GM12878 (cell line): ENCODE measurements around the gene ZNF282.

Experiments used
- CHD2 ChIP-seq: IDR thresholded peaks from 2 replicates; pipeline ENCODE4 v1.6.1; 2011; ENCODE audit warnings: low read depth, low read length, improper control_type of control experiment, borderline replicate concordance
- CREM ChIP-seq: IDR thresholded peaks from 2 replicates; pipeline ENCODE4 v1.6.1; 2014; ENCODE audit warnings: antibody characterized with exemption, low read depth
- EED ChIP-seq: sonication (generic); IDR thresholded peaks from 2 replicates; pipeline ENCODE4 v1.6.1; 2016; ENCODE audit warnings: antibody characterized with exemption, low read depth
- EZH2 ChIP-seq: IDR thresholded peaks from 2 replicates; pipeline ENCODE4 v1.6.1; 2012; ENCODE audit warnings: low read depth, mild to moderate bottlenecking, control low read depth, inconsistent platforms, low read length, borderline replicate concordance; ENCODE audit not compliant: control insufficient read depth
- JUND ChIP-seq: IDR thresholded peaks from 2 replicates; pipeline ENCODE4 v1.6.1; 2012; ENCODE audit warnings: low read depth, mild to moderate bottlenecking, low read length, improper control_type of control experiment, moderate library complexity
- POLR2AphosphoS5 ChIP-seq: IDR thresholded peaks from 2 replicates; pipeline ENCODE4 v1.6.1; 2011; ENCODE audit warnings: mild to moderate bottlenecking, low read length, inconsistent platforms
- RAD21 ChIP-seq: IDR thresholded peaks from 2 replicates; pipeline ENCODE4 v1.6.1; 2011; ENCODE audit warnings: mild to moderate bottlenecking, low read depth, low read length, moderate library complexity; ENCODE audit not compliant: insufficient read depth
- SP1 ChIP-seq: IDR thresholded peaks from one replicate; pipeline ENCODE4 v1.6.1; 2011; ENCODE audit warnings: low read depth, low read length
- TF ChIP-seq, protein P1 (sequence below), 3 experiments: IDR thresholded peaks in 2 of 3; conservative IDR thresholded peaks in 1 of 3; 2 replicates each; pipeline ENCODE4 v1.5.1; 2011; ENCODE audit warnings: low read depth in 3 of 3, low read length in 3 of 3, mild to moderate bottlenecking in 3 of 3, control low read depth in 2 of 3, moderate library complexity in 2 of 3, inconsistent platforms in 1 of 3, mixed read lengths in 1 of 3; ENCODE audit not compliant: control insufficient read depth in 2 of 3, insufficient read depth in 1 of 3; ENCODE audit errors: extremely low read depth in 1 of 3
- TF ChIP-seq, protein P2 (sequence below): IDR thresholded peaks from 2 replicates; pipeline ENCODE4 v1.6.1; 2012; ENCODE audit warnings: low read depth, low read length, improper control_type of control experiment

DNA sequence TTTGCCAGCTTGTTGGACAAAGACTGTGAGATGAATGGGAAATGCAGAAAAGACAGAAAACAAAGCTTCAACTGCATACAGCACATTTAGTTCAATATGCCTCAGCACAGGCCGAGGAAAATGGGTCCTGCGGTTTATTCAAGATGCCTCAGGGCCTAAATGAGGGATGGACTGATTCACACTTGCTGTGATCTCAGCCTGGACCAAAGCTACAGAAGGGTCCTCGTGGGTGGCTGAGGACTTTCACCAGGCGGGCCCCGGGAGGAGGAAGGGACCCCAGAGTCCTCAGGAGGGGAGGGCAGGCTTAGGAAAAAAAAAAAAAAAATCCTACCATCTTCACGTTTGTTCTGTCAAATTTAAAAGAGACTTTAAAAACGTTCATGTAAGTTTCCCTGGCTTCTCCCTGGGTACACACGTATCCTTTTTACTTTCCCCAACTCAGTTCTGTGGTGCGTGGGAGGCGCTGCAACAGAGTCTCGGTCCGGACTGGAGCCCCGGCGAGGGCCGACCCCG is 66.0 kb downstream of the ZNF282 start:
- TF ChIP-seq EED, result no peak
- no peak for TF ChIP-seq RAD21
- no peak for TF ChIP-seq SP1
- TF ChIP-seq JUND, result no peak
- TF ChIP-seq, protein P1, sequence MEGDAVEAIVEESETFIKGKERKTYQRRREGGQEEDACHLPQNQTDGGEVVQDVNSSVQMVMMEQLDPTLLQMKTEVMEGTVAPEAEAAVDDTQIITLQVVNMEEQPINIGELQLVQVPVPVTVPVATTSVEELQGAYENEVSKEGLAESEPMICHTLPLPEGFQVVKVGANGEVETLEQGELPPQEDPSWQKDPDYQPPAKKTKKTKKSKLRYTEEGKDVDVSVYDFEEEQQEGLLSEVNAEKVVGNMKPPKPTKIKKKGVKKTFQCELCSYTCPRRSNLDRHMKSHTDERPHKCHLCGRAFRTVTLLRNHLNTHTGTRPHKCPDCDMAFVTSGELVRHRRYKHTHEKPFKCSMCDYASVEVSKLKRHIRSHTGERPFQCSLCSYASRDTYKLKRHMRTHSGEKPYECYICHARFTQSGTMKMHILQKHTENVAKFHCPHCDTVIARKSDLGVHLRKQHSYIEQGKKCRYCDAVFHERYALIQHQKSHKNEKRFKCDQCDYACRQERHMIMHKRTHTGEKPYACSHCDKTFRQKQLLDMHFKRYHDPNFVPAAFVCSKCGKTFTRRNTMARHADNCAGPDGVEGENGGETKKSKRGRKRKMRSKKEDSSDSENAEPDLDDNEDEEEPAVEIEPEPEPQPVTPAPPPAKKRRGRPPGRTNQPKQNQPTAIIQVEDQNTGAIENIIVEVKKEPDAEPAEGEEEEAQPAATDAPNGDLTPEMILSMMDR (IDR thresholded peaks at IDR 0.05 in 2 of 3, conservative IDR thresholded peaks at IDR 0.05 in 1 of 3; ENCODE audit: control insufficient read depth in 2 of 3, extremely low read depth in 1 of 3, insufficient read depth in 1 of 3, low read depth in 3 of 3, low read length in 3 of 3), result no peak
- TF ChIP-seq CHD2, result no peak
- TF ChIP-seq, protein P2, sequence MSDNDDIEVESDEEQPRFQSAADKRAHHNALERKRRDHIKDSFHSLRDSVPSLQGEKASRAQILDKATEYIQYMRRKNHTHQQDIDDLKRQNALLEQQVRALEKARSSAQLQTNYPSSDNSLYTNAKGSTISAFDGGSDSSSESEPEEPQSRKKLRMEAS, result no peak
- TF ChIP-seq CREM, result no peak
- no peak for TF ChIP-seq POLR2AphosphoS5
- TF ChIP-seq EZH2, result no peak
